IMR-90 (cell line): ENCODE data around the gene IMPG2. TPM values are rescaled to one million over a fixed set of nuclear protein-coding genes. Genes with fewer than 3 reads are reported as not detected.

Experiments
- ATAC-seq: fragments of 200-7000 bp; cut with Tn5 transposase; 2 replicates; pipeline ENCODE4 v1.9.1; 2020; ENCODE audit warnings: low read depth, mild to moderate bottlenecking, moderate library complexity
- BruUV-seq: library from RNA; stranded (reverse); fragments of 400-500 nt; replicated peaks from 2 replicates; lab custom pipeline; 2021; lab: Mats Ljungman, UMichigan
- CTCF ChIA-PET: fragments of 300-600 bp; formaldehyde crosslinking; extraction: SDS; loops from one replicate; lab custom pipeline; 2021; ENCODE audit warnings: antibody characterized with exemption; lab: Yijun Ruan, JAX
- POLR2A ChIA-PET: fragments of 300-600 bp; sonication (Branson Sonifier 250); formaldehyde crosslinking; loops from one replicate; lab custom pipeline; 2022; ENCODE audit warnings: antibody characterized with exemption; ENCODE audit not compliant: unreplicated experiment; lab: Charles Lee
- DNase-seq: peaks from one replicate; pipeline ENCODE4 v3.0.0; 2013
- H2AFZ ChIP-seq: replicated peaks from 2 replicates; pipeline ENCODE3; 2013; ENCODE audit warnings: low read length, mild to moderate bottlenecking; ENCODE audit not compliant: poor library complexity
- H2AK5ac ChIP-seq: 2 replicates; pipeline ENCODE4 v1.6.1; 2013; ENCODE audit warnings: low read depth, low read length, inconsistent platforms
- H2AK9ac ChIP-seq: replicated peaks from 2 replicates; pipeline ENCODE3; 2013; ENCODE audit warnings: mild to moderate bottlenecking, low read depth, low read length, moderate library complexity; ENCODE audit not compliant: poor library complexity
- H2BK120ac ChIP-seq: 2 replicates; pipeline ENCODE4 v1.6.1; 2013; ENCODE audit warnings: low read depth, low read length, inconsistent platforms
- H2BK15ac ChIP-seq: 3 replicates; pipeline ENCODE4 v1.6.1; 2013; ENCODE audit warnings: low read depth, low read length, inconsistent platforms
- H2BK20ac ChIP-seq: 2 replicates; pipeline ENCODE4 v1.6.1; 2013; ENCODE audit warnings: low read depth, mild to moderate bottlenecking, inconsistent platforms, low read length, moderate library complexity
- H2BK5ac ChIP-seq: 2 replicates; pipeline ENCODE4 v1.6.1; 2013; ENCODE audit warnings: mild to moderate bottlenecking, low read depth, low read length, inconsistent platforms; ENCODE audit not compliant: poor library complexity, severe bottlenecking
- H3K14ac ChIP-seq: replicated peaks from 2 replicates; pipeline ENCODE4 v1.6.1; 2013; ENCODE audit warnings: low read depth, low read length, inconsistent platforms
- H3K18ac ChIP-seq: 2 replicates; pipeline ENCODE4 v1.6.1; 2013; ENCODE audit warnings: low read depth, low read length, control low read depth
- H3K23ac ChIP-seq: 2 replicates; pipeline ENCODE4 v1.6.1; 2013; ENCODE audit warnings: low read depth, low read length, inconsistent platforms
- H3K27ac ChIP-seq: 2 replicates; pipeline ENCODE4 v1.5.1; 2013; ENCODE audit warnings: mild to moderate bottlenecking, control low read depth, low read length; ENCODE audit not compliant: insufficient read depth
- H3K27me3 ChIP-seq: 2 replicates; pipeline ENCODE4 v1.6.1; 2013; ENCODE audit warnings: low read length; ENCODE audit not compliant: control insufficient read depth, insufficient read depth
- H3K36me3 ChIP-seq: 2 replicates; pipeline ENCODE4 v1.6.1; 2013; ENCODE audit warnings: low read length, mixed read lengths; ENCODE audit not compliant: control insufficient read depth, insufficient read depth
- H3K4ac ChIP-seq: 2 replicates; pipeline ENCODE4 v1.6.1; 2013; ENCODE audit warnings: low read depth, low read length, inconsistent platforms
- H3K4me1 ChIP-seq: 2 replicates; pipeline ENCODE4 v1.6.1; 2013; ENCODE audit warnings: low read length, mixed read lengths; ENCODE audit not compliant: control insufficient read depth, insufficient read depth
- H3K4me2 ChIP-seq: 2 replicates; pipeline ENCODE4 v1.6.1; 2013; ENCODE audit warnings: low read depth, mild to moderate bottlenecking, control low read depth, low read length, moderate library complexity
- H3K4me3 ChIP-seq: 2 replicates; pipeline ENCODE4 v1.5.1; 2013; ENCODE audit warnings: low read depth, mild to moderate bottlenecking, control low read depth, low read length, moderate library complexity; ENCODE audit not compliant: insufficient read depth
- H3K56ac ChIP-seq: 2 replicates; pipeline ENCODE4 v1.6.1; 2013; ENCODE audit warnings: low read length, inconsistent platforms; ENCODE audit not compliant: insufficient read depth; ENCODE audit errors: extremely low read depth
- H3K79me1 ChIP-seq, 2 experiments: 2 replicates each; pipeline ENCODE4 v1.6.1; 2013; ENCODE audit warnings: low read length in 2 of 2, inconsistent platforms in 1 of 2, low read depth in 1 of 2
- H3K9ac ChIP-seq: 2 replicates; pipeline ENCODE4 v1.6.1; 2013; ENCODE audit warnings: low read depth, low read length, control low read depth
- H3K9me1 ChIP-seq: 2 replicates; pipeline ENCODE4 v1.6.1; 2013; ENCODE audit warnings: low read length, inconsistent platforms; ENCODE audit not compliant: insufficient read depth
- H3K9me3 ChIP-seq: 2 replicates; pipeline ENCODE4 v1.6.1; 2013; ENCODE audit warnings: low read length; ENCODE audit not compliant: control insufficient read depth, insufficient read depth
- H4K20me1 ChIP-seq: 2 replicates; pipeline ENCODE4 v1.6.1; 2013; ENCODE audit warnings: low read length, inconsistent platforms; ENCODE audit not compliant: insufficient read depth
- H4K5ac ChIP-seq: 2 replicates; pipeline ENCODE4 v1.6.1; 2013; ENCODE audit warnings: mild to moderate bottlenecking, low read depth, low read length, control low read depth
- H4K8ac ChIP-seq, 2 experiments: 2 replicates each; pipeline ENCODE4 v1.6.1; 2013; ENCODE audit warnings: low read depth in 2 of 2, low read length in 2 of 2, control low read depth in 1 of 2, inconsistent platforms in 1 of 2
- H4K91ac ChIP-seq: 2 replicates; pipeline ENCODE4 v1.6.1; 2013; ENCODE audit warnings: low read depth, low read length, inconsistent platforms; ENCODE audit not compliant: insufficient read depth
- POLR2A ChIP-seq: IDR thresholded peaks from 2 replicates; pipeline ENCODE4 v1.6.1; 2012; ENCODE audit warnings: mild to moderate bottlenecking, low read depth, low read length
- WGBS, 2 experiments: methylation state at CpG; one replicate each; pipeline versions ENCODE4 v1.1.5 to v1.1.7; 2013; ENCODE audit warnings: missing lambda C conversion rate in 2 of 2; ENCODE audit not compliant: insufficient read length in 1 of 2; ENCODE audit errors: extremely low coverage in 2 of 2; 5-methylcytosine and 5-hydroxymethylcytosine counted together
- dilution Hi-C: fragments of 300-500 bp; cut with HindIII; formaldehyde crosslinking; loops from one replicate; pipeline ENCODE4 v1.14.3; 2018; ENCODE audit warnings: low sequenced_read_pairs; ENCODE audit not compliant: unreplicated experiment
- in situ Hi-C: fragments of 300-500 bp; cut with MboI; formaldehyde crosslinking; loops from 3 replicates; pipeline ENCODE4 v1.14.3; 2019; ENCODE audit warnings: low sequenced_read_pairs, inconsistent platforms, mixed read lengths
- intact Hi-C: fragments of 100-400 bp; cut with micrococcal nuclease; formaldehyde crosslinking; loops from 2 replicates; pipeline ENCODE4 v1.10.0; 2022
- polyA plus RNA-seq, 3 experiments: library from polyadenylated mRNA; depleted of rRNA; stranded (reverse); fragments of >200 nt; gene quantifications; 2 replicates each; pipeline ENCODE4 v1.2.3, GENCODE V29; 2012; ENCODE audit warnings: low replicate concordance in 1 of 3
- total RNA-seq: library from RNA; depleted of rRNA; stranded (reverse); fragments of >200 nt; gene quantifications from 2 replicates; pipeline ENCODE4 v1.2.3, GENCODE V29; 2012

The IMPG2 gene
- total and polyA plus RNA-seq, 2 of the 4 experiments (the other 2 are of a cell fraction): 0.10 to 0.18 TPM

DNA sequence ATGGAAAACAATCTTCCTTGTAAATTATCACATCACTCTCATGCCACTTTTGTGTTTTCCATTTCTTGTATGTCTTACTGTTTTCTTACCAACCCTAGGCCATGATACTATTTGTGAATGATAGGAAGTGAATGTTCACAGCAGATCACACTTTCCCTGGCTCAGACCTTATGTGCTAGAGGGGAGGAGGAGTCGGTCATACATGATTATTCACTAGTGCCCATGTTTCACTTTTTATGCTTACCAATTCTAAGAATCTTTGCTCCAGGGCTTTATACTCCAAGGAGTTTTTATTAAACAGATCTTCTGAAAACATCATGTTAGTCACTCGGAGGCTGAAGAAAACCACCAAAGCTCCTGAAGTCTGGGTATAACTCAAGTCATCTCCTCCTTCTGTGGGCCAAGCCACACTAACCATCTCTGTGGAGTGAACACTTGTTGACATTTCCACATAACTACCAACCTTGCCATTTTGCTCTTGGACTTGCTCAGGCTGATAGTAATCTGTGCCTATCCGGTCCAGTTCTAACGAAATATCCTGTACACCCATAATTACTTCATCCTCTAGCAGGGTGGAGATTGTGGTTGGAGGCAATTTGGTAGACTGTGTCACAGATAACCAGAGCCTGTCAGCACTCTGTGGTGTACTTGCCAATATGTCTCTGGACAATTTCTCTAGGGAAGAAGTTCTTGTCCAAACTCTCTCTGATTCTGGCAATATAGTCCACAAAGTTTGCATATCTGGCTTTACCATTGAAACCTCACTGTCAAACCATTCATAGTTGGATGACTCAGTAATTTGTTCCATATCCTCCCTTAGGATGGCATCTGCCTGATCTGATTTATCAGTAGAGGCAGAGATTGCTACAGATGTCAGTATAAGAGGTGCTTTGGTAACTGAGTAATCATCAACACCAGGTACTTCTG is 76.8 kb downstream of the IMPG2 start:
- dilution Hi-C loops (no loop called here), intact Hi-C loops (no loop called here)

More for the DNA sequence above, 76.8 kb downstream of the IMPG2 start:
- no TSS peak for BruUV-seq
- no CpG with 5 or more reads among the region's 4 CpGs for WGBS, 2 experiments
- H4K20me1 ChIP-seq: no peaks in the 10 kb centered on the region
- no peaks in the 10 kb centered on the region for H3K79me1 ChIP-seq
- POLR2A ChIA-PET: no interaction called here
- no peaks in the 10 kb centered on the region for H3K27me3 ChIP-seq
- H3K56ac ChIP-seq: no peak overlapping the region
- H3K27ac ChIP-seq: no peak overlapping the region
- no peaks in the 10 kb centered on the region for H3K9me1 ChIP-seq
- no peak overlapping the region for H3K4me3 ChIP-seq
- no peak overlapping the region for H3K14ac ChIP-seq
- CTCF ChIA-PET: interaction anchor here (0.7 kb wide), 1 partner anchor 1275 kb away, joined by 3 read pairs; no protein-coding TSS in a partner anchor
- no peak for DNase-seq
- no peak overlapping the region for H4K8ac ChIP-seq
- no peak for ATAC-seq
- no peak overlapping the region for H3K23ac ChIP-seq
- in situ Hi-C loops: no loop called here
- H3K36me3 ChIP-seq: no peaks in the 10 kb centered on the region
- H4K91ac ChIP-seq: no peak overlapping the region
- no peak overlapping the region for H2AK9ac ChIP-seq
- no peak overlapping the region for H4K5ac ChIP-seq
- no peak overlapping the region for H3K4me2 ChIP-seq
- no peak overlapping the region for H3K4ac ChIP-seq
- no peaks in the 10 kb centered on the region for H3K4me1 ChIP-seq
- TF ChIP-seq POLR2A: no peak
- no peak overlapping the region for H3K18ac ChIP-seq
- no peak overlapping the region for H2BK5ac ChIP-seq
- no peak overlapping the region for H2BK20ac ChIP-seq
- H3K9ac ChIP-seq: no peak overlapping the region
- no peaks in the 10 kb centered on the region for H3K9me3 ChIP-seq
- H2AFZ ChIP-seq: no peak overlapping the region
- no peak overlapping the region for H2AK5ac ChIP-seq
- H2BK15ac ChIP-seq: no peak overlapping the region
- no peak overlapping the region for H2BK120ac ChIP-seq
